GM21447 (cell line): ENCODE measurements around the gene MID1.

Source experiments
- ATAC-seq: cut with Tn5 transposase; IDR thresholded peaks from one replicate; pipeline ENCODE4 v1.9.1; 2021; ENCODE audit not compliant: unreplicated experiment

The MID1 gene

GRCh38 chrX:10496345-10496965, 123.9 kb downstream of the MID1 start:
- no peak for ATAC-seq

- ATAC-seq, result no peak
Measured at GRCh38 chrX:10495677-10496076, 124.7 kb downstream of the MID1 start.

DNA sequence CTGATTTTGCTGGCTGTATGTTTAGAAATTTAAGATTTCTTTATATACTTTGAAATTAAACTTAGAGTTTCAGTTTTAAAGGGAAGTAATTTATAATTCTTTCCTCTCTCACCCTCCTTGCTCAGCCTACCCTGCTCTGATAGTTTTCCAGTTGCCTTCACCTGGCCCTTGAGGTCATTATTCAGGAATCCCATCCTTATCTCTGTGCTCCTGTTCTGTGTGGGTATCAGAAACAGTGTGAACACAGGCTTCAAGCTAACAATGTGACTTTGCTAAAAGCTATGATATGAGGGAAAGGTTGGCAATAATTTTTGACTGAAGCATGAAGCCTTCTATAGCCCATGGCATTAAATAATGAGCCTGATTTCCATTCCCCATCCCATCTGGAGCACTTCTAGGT, 128.1 kb downstream of the MID1 start:
- ATAC-seq, result no peak

DNA sequence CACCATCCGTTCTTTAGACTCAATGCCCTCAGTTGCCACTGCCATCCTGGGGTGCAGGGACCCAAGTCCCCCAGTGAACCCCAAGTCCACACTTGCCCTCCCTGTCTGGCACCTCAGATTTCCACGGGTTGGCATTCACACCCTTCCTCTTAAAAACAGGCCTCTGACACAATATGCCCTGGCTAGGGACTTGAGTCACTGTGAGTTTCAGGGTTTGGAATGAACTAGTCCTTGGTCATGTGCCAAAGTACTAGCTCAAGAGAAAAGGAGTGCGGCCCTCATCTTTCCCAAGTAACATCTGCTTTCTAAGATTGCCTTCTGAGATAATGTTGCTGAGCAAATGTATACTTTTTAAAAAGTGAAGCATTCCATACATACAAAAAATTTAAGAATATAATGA, 134.0 kb downstream of the MID1 start:
- ATAC-seq, result no peak

DNA sequence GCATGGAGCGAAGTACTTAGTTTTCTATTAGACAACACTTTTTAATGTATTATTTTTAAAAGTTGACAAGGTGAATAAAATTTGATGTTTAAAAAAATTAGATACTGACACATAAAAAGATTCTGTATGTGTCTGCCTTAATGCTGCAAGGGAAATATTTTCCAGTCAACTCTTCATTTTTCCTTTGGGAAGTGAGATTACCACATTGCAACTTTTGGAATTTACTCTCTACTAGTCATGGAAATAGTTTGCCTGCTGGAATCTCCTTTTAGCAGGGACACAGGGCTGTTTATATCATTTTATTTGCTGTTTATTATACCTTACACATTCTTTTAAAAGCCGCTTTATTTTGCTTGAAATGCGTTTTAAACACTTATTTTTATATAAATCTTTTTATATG, 135.1 kb downstream of the MID1 start:
- ATAC-seq, result no peak

- ATAC-seq, result no peak
Measured at GRCh38 chrX:10484683-10485247, 135.6 kb downstream of the MID1 start.

GRCh38 chrX:10483191-10483831, 137.1 kb downstream of the MID1 start:
- ATAC-seq, result no peak

GRCh38 chrX:10482708-10483107, 137.7 kb downstream of the MID1 start:
- ATAC-seq, result no peak

DNA sequence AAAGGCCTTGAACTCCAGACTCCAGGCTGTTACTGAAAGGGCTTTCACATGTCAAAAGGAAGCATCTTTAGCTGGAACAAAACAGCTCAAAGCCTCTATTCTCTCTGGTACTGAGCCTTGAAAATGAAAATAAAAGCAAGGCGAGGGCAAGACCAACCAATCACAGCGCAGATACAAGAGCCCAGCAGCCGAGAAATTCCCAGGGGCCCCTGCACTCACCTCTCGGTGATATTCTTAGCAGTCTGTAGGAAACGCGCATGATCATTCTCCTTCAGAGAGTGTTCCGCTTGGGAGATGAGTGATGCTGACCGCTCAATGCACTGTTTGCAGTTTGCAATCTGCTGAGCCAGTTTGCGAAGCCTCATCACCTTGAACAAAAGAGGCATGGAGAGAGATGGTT, 138.1 kb downstream of the MID1 start:
- peak; percentile 96 for ATAC-seq

DNA sequence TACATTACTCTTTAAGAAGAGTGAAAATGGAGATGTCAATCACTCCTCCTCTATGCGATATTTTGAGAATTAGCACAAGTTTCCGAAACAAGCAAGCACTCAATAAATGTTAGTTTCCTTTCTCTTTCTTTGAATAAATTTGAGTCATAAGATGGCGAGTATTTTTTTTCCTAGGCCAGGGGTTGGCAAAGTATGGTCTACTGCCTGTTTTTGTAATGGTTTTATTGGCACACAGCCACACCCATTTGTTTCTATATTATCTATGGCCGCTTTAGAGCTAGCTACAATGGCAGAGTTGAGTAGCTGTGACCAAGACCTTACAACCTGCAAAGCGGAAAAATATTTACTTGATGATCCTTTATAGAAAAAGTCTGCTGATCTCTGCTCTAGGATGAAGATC, 139.5 kb downstream of the MID1 start:
- ATAC-seq, result no peak

DNA sequence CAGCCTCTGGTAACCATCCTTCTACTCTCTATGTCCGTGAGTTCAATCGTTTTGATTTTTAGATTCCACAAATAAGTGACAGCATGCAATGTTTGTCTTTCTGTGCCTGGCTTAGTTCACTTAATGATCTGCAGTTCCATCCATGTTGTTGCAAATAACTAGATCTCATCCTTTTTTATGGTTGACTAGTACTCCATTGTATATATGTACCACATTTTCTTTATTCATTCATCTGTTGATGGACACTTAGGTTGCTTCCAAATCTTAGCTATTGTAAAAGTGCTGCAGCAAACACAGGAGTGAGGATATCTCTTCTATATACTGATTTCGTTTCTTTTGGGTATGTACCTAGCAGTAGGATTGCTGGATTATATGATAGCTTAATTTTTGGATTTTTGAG, 140.9 kb downstream of the MID1 start:
- ATAC-seq, result no peak

- ATAC-seq, result no peak
Measured at GRCh38 chrX:10477525-10477924, 142.9 kb downstream of the MID1 start.

- no peak for ATAC-seq
Measured at GRCh38 chrX:10474913-10475568, 145.3 kb downstream of the MID1 start.

- ATAC-seq, result no peak
Measured at GRCh38 chrX:10474510-10474909, 145.9 kb downstream of the MID1 start.

GRCh38 chrX:10471418-10471817, 149.0 kb downstream of the MID1 start:
- ATAC-seq, result no peak

- ATAC-seq, result no peak
Measured at GRCh38 chrX:10470009-10470408, 150.4 kb downstream of the MID1 start.

- ATAC-seq, result no peak
Measured at GRCh38 chrX:10467793-10468192, 152.6 kb downstream of the MID1 start.

- ATAC-seq, result no peak
Measured at GRCh38 chrX:10465254-10465653, 155.1 kb downstream of the MID1 start.

- ATAC-seq, result no peak
Measured at GRCh38 chrX:10457092-10457491, 163.3 kb downstream of the MID1 start.

DNA sequence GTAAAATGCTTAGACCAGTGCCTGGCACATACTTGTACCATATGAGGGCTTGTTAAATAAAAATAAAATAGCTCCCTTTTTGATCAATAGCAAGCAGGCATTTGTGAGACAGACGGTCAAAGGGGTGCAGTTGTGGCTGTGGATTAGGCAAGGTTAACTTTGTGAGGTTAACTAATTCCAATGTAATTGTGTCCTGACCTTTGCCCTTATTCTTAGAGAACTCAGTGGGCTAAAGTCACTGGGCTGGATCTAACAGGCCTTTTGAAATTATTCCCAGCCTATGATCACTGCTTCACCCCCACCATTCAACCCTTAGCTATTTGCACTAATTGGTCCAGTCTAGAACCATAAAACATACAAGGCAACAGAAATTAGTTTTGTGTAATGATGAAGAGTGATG, 166.4 kb downstream of the MID1 start:
- ATAC-seq, result no peak

DNA sequence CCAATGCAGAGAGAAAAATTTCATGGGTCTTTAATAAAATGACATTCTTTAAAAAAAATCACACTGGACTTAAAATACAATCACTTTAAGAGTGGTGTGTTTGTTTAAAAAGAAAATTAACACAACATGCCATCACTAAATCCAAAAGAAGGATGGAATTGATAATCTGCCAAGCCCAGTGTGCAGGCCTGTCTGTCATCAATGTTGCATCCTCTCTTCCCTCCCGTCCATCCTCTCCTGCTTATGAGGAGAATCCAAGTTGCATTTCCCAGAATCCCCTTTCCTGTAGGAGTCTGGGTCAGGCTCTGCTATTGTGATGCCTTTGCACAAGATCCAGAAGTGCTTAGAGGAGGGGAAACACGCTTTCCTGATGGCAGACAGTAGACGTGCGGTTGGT, 169.4 kb downstream of the MID1 start:
- ATAC-seq, result no peak

DNA sequence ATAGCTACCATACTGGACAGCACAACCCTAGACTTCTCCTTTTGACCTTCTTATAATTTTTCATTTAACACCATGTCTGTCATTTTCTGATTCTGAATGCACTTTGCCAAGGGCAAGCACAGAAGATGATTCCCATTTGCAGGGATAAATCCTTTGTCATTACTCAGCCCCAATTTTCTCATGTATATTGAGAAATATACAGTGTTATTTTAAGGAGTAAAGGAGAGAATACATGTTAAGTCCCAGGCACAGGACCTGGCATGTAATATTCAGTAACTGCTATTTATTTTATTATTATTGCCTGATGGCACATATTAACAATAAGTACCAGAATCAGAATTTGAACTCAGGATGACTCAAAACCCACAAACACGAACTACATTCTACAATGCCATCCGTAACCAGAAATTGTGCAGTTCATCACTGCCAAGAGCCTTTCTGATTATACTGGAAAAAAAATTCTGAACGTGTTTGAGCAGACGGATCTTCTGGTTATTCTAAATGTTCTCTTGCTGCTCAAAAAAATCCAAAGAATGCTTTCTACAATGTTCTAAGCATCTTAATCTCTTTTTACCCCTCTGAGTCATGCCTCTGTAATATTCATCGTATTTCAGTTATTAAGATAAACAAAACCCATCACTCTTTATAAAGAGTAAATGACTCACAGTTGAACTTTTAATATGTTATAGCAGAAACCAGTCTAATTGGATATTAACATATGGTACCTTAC, 170.0 kb downstream of the MID1 start:
- ATAC-seq, result no peak
